PFSK-1 (cell line): ENCODE data around the gene DCAF17.

Experiments
- POLR2AphosphoS5 ChIP-seq: IDR thresholded peaks from 2 replicates; pipeline ENCODE4 v1.6.1; 2012; ENCODE audit warnings: low read depth, mild to moderate bottlenecking, control low read depth, low read length, moderate library complexity
- TAF1 ChIP-seq: IDR thresholded peaks from 2 replicates; pipeline ENCODE4 v1.6.1; 2012; ENCODE audit warnings: low read length, control low read depth, borderline replicate concordance; ENCODE audit not compliant: insufficient read depth

- no peak for TF ChIP-seq POLR2AphosphoS5
- TF ChIP-seq TAF1, result no peak
These were observed 31.0 kb upstream of the DCAF17 start for GRCh38 chr2:171402906-171403580.
